Natural killer cell (primary cell): ENCODE measurements around the gene HMX2. TPM values are rescaled to one million over a fixed set of nuclear protein-coding genes. Genes with fewer than 3 reads are reported as not detected.

ENCODE experiments used
- ATAC-seq, 3 donors: fragments of 150-1000 bp in 2 of 3; fragments of 200-7000 bp in 1 of 3; cut with Tn5 transposase; 1 replicate in 1 of 3; 2 replicates in 2 of 3; pipeline ENCODE4 v1.10.0; 2021; ENCODE audit warnings: mild to moderate bottlenecking in 2 of 3, moderate library complexity in 2 of 3
- DNase-seq, 2 donors: peaks; one replicate each; pipeline versions ENCODE4 v3.0.0 to v3.0.0-alpha.2; 2013 to 2021; ENCODE audit warnings: mixed read lengths in 1 of 2
- H3K27ac ChIP-seq: one replicate; pipeline ENCODE4 v1.5.1; 2013; ENCODE audit warnings: mild to moderate bottlenecking, low read length
- H3K27me3 ChIP-seq: one replicate; pipeline ENCODE4 v1.6.1; 2013; ENCODE audit warnings: low read length; ENCODE audit not compliant: control insufficient read depth, insufficient read depth
- H3K36me3 ChIP-seq: one replicate; pipeline ENCODE4 v1.6.1; 2013; ENCODE audit warnings: low read length; ENCODE audit not compliant: control insufficient read depth, insufficient read depth
- H3K4me1 ChIP-seq: one replicate; pipeline ENCODE4 v1.6.1; 2013; ENCODE audit warnings: low read length; ENCODE audit not compliant: control insufficient read depth, insufficient read depth
- H3K4me3 ChIP-seq: one replicate; pipeline ENCODE4 v1.5.1; 2013; ENCODE audit warnings: low read length
- H3K9me3 ChIP-seq: one replicate; pipeline ENCODE4 v1.6.1; 2013; ENCODE audit warnings: low read length; ENCODE audit not compliant: control insufficient read depth, insufficient read depth
- H3K27ac Mint-ChIP-seq, 2 donors: one replicate each; pipeline ENCODE4 v1.8.0; 2022; ENCODE audit warnings: mild to moderate bottlenecking in 2 of 2, mixed read lengths in 2 of 2, moderate library complexity in 1 of 2
- H3K27me3 Mint-ChIP-seq, 2 donors: one replicate each; pipeline ENCODE4 v1.8.0; 2022; ENCODE audit warnings: low read depth in 2 of 2, mixed read lengths in 2 of 2
- H3K36me3 Mint-ChIP-seq: one replicate; pipeline ENCODE4 v1.8.0; 2022; ENCODE audit warnings: mixed read lengths
- H3K4me1 Mint-ChIP-seq, 2 donors: one replicate each; pipeline ENCODE4 v1.8.0; 2022; ENCODE audit warnings: mixed read lengths in 2 of 2
- H3K4me3 Mint-ChIP-seq: one replicate; pipeline ENCODE4 v1.8.0; 2022; ENCODE audit warnings: mild to moderate bottlenecking, moderate library complexity, mixed read lengths
- H3K9me3 Mint-ChIP-seq, 2 donors: one replicate each; pipeline ENCODE4 v1.8.0; 2022; ENCODE audit warnings: mixed read lengths in 2 of 2
- WGBS: methylation state at CpG from one replicate; pipeline ENCODE4 v1.1.7; 2013; ENCODE audit warnings: missing lambda C conversion rate; ENCODE audit not compliant: insufficient coverage; 5-methylcytosine and 5-hydroxymethylcytosine counted together
- intact Hi-C: fragments of 100-400 bp; cut with micrococcal nuclease; formaldehyde crosslinking; loops from one replicate; pipeline ENCODE4 v1.14.2; 2022
- total RNA-seq, 4 donors: library from RNA; stranded (reverse); fragments of 120-200 nt in 1 of 4; gene quantifications; one replicate each; pipeline versions ENCODE4 v1.2.3 to v1.2.4, GENCODE V29; 2013 to 2022
- TF ChIP-seq, protein P1 (sequence below): fragments of 200-600 bp; IDR thresholded peaks from one replicate; pipeline ENCODE4 v1.8.0; 2022; ENCODE audit warnings: antibody characterized with exemption

The HMX2 gene
- total RNA-seq, 3 donors from 2014 or later (not counting 1 experiment from before 2014, with no cell fraction given): not detected

DNA sequence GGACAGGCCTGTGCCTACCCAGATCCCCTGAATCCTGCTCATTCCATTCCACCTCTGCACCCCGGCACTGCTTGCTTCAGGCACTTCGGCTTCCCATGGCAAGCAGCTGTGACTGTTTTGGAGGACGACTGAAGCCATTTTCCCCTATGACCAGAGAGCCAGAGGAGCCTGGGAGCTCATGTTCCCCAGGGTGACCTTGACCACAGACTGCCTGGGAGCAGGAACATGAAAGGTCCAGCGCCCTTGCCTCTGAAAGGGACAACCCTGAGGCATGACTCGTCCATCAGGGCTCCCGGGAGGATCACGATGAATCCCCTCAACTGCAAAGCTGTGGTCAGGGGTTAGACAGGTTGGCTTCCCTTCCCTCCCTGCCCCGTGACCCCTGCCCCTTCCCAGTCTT is 28.9 kb upstream of the HMX2 start:
- H3K4me3 ChIP-seq: no peak overlapping the region
- peaks cover 35 to 41% of the 10 kb centered on the region in 2 donors for H3K27me3 Mint-ChIP-seq
- no peak overlapping the region for H3K4me3 Mint-ChIP-seq
- H3K4me1 ChIP-seq: no peaks in the 10 kb centered on the region
- H3K36me3 ChIP-seq: no peaks in the 10 kb centered on the region
- H3K27ac Mint-ChIP-seq: no peak overlapping the region
- H3K27me3 ChIP-seq: peaks cover 18% of the 10 kb centered on the region
- TF ChIP-seq, protein P1, sequence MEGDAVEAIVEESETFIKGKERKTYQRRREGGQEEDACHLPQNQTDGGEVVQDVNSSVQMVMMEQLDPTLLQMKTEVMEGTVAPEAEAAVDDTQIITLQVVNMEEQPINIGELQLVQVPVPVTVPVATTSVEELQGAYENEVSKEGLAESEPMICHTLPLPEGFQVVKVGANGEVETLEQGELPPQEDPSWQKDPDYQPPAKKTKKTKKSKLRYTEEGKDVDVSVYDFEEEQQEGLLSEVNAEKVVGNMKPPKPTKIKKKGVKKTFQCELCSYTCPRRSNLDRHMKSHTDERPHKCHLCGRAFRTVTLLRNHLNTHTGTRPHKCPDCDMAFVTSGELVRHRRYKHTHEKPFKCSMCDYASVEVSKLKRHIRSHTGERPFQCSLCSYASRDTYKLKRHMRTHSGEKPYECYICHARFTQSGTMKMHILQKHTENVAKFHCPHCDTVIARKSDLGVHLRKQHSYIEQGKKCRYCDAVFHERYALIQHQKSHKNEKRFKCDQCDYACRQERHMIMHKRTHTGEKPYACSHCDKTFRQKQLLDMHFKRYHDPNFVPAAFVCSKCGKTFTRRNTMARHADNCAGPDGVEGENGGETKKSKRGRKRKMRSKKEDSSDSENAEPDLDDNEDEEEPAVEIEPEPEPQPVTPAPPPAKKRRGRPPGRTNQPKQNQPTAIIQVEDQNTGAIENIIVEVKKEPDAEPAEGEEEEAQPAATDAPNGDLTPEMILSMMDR: no peak
- no peak for DNase-seq
- no peaks in the 10 kb centered on the region for H3K9me3 Mint-ChIP-seq
- 75% methylated on average over 8 of the region's 8 CpGs for WGBS
- intact Hi-C loops: no loop called here
- H3K36me3 Mint-ChIP-seq: no peaks in the 10 kb centered on the region
- H3K4me1 Mint-ChIP-seq: peaks cover 0 to 4% of the 10 kb centered on the region in 2 donors
- H3K27ac ChIP-seq: no peak overlapping the region
- ATAC-seq: no peak
- no peaks in the 10 kb centered on the region for H3K9me3 ChIP-seq

DNA sequence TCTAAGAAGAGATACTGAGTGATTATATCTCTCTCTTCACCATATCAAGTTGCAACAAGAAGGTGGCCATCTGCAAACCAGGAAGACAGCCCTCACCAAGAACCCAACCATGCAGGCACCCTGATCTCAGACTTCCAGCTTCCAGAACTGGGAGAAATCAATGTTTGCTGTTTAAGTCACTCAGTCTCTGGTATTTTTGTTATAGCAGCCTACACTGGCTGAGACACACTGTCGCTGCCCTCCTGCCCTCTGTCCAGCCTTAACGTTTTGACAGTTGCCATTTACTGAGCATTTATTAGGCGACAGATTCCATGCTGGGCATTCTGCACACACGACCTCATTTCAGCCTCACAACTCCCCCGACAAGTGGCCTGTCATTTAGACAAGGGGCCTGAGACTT is 21.7 kb upstream of the HMX2 start:
- intact Hi-C loops: no loop called here
- DNase-seq: no peak
- Mint-ChIP-seq H3K27ac (no peak overlapping the region), H3K27me3 (peaks cover 49 to 80% of the 10 kb centered on the region in 2 donors), H3K4me1 (no peaks in the 10 kb centered on the region), H3K4me3 (no peak overlapping the region), H3K36me3 (no peaks in the 10 kb centered on the region), H3K9me3 (no peaks in the 10 kb centered on the region)
- ATAC-seq: no peak
- Histone ChIP-seq H3K27me3 (peaks cover 13% of the 10 kb centered on the region), H3K9me3 (no peaks in the 10 kb centered on the region), H3K4me3 (no peak overlapping the region), H3K4me1 (no peaks in the 10 kb centered on the region), H3K36me3 (no peaks in the 10 kb centered on the region), H3K27ac (no peak overlapping the region)
- 82% methylated on average over 5 of the region's 5 CpGs for WGBS
- TF ChIP-seq, protein P1: no peak

DNA sequence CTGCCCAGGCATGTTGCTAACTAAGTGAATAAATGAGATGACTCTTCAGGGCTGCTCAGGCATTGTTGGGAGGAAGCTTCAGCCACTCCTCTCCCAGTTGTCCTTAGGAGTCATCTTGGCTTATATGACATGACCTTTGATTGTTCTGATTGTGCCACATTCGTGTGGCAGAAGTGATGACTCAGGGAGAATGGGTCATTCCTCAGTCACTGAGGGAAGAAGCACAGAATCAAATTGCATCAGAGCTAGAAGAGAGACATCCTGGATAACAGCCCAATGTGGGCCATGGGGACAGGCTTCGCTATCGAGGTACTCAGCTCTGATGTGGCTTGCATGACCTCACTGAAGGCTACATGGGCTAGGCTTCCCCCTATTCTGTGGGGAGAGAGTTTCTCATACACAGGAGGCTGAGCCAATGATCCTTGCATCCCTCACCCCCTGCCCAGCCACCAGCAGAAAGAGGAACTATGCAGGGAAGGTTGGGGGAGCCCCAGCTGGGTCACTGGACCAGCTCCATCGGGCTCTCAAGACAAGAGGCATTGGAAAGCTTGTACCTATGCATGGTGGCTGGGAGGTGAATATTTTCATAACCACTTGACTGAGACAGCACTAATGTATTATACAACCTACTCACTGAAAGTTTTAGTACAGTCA is 18.2 kb upstream of the HMX2 start:
- TF ChIP-seq, protein P1: no peak
- no peaks in the 10 kb centered on the region for H3K9me3 Mint-ChIP-seq
- no peak overlapping the region for H3K4me3 Mint-ChIP-seq
- peaks cover 23% of the 10 kb centered on the region for H3K4me1 ChIP-seq
- intact Hi-C loops: loop anchor here (10.0 kb wide), 1 partner anchor 835 kb away; no protein-coding TSS in a partner anchor
- H3K27ac Mint-ChIP-seq: no peak overlapping the region
- DNase-seq: no peak
- peaks cover 62 to 94% of the 10 kb centered on the region in 2 donors for H3K27me3 Mint-ChIP-seq
- no peaks in the 10 kb centered on the region for H3K36me3 Mint-ChIP-seq
- H3K9me3 ChIP-seq: peaks cover 4% of the 10 kb centered on the region
- no peak for ATAC-seq
- no peaks in the 10 kb centered on the region for H3K36me3 ChIP-seq
- H3K4me3 ChIP-seq: no peak overlapping the region
- peaks cover 42% of the 10 kb centered on the region for H3K27me3 ChIP-seq
- no peak overlapping the region for H3K27ac ChIP-seq
- 58% methylated on average over 3 of the region's 4 CpGs for WGBS
- H3K4me1 Mint-ChIP-seq: peaks cover 11 to 19% of the 10 kb centered on the region in 2 donors
